Suprapubic skin (tissue), 3 donors: Measurements from ENCODE around the gene PIGP.

Experiments
- POLR2A ChIP-seq, 2 donors: fragments of 450-650 bp; IDR thresholded peaks; one replicate each; pipeline ENCODE4 v1.6.1; 2017; ENCODE audit warnings: antibody characterized with exemption in 2 of 2, mild to moderate bottlenecking in 2 of 2, moderate library complexity in 2 of 2
- TF ChIP-seq, protein P1 (sequence below), 2 donors: fragments of 200-600 bp in 1 of 2; fragments of 450-650 bp in 1 of 2; sonication (generic) in 1 of 2; IDR thresholded peaks; one replicate each; pipeline ENCODE4 v1.5.1; 2016 to 2019; ENCODE audit warnings: antibody characterized with exemption in 2 of 2, mild to moderate bottlenecking in 1 of 2, moderate library complexity in 1 of 2

DNA sequence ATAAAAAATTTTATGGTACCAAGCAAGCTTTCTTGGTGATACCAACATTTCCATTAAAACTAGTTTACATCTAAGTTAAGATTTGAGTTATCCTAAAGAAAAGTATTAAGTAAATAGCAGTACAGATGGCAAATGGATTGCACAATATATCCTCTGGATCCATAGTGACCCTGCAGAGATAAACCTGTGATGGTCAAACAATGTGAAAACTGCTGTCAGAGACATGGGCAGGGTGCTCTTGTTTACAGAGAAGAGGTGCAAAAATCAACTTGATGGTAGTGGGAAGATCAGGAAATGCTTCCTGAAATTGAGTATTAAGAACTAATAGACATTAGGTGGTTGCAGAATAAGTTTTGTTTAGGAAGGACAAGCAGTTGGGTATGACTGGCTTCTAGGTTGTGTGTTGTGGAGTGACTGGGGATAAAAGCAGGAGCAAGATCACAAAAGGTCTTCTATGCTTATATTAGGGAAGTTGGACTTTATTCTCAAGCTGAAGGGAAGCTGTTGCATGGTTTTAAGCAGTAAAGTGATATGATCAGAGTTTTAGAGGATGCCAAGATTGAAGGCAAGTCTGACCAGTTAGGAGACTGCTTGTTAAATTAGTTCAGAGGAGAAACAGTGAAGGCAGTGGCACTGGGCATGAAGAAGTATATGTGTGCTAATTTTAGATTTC lies 10.1 kb upstream of the PIGP start:
- TF ChIP-seq, protein P1, sequence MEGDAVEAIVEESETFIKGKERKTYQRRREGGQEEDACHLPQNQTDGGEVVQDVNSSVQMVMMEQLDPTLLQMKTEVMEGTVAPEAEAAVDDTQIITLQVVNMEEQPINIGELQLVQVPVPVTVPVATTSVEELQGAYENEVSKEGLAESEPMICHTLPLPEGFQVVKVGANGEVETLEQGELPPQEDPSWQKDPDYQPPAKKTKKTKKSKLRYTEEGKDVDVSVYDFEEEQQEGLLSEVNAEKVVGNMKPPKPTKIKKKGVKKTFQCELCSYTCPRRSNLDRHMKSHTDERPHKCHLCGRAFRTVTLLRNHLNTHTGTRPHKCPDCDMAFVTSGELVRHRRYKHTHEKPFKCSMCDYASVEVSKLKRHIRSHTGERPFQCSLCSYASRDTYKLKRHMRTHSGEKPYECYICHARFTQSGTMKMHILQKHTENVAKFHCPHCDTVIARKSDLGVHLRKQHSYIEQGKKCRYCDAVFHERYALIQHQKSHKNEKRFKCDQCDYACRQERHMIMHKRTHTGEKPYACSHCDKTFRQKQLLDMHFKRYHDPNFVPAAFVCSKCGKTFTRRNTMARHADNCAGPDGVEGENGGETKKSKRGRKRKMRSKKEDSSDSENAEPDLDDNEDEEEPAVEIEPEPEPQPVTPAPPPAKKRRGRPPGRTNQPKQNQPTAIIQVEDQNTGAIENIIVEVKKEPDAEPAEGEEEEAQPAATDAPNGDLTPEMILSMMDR (IDR thresholded peaks at IDR 0.05), result no peak
- TF ChIP-seq POLR2A (IDR thresholded peaks at IDR 0.05), result no peak
